ENCODE measurements around the gene ROBO4.

DNA sequence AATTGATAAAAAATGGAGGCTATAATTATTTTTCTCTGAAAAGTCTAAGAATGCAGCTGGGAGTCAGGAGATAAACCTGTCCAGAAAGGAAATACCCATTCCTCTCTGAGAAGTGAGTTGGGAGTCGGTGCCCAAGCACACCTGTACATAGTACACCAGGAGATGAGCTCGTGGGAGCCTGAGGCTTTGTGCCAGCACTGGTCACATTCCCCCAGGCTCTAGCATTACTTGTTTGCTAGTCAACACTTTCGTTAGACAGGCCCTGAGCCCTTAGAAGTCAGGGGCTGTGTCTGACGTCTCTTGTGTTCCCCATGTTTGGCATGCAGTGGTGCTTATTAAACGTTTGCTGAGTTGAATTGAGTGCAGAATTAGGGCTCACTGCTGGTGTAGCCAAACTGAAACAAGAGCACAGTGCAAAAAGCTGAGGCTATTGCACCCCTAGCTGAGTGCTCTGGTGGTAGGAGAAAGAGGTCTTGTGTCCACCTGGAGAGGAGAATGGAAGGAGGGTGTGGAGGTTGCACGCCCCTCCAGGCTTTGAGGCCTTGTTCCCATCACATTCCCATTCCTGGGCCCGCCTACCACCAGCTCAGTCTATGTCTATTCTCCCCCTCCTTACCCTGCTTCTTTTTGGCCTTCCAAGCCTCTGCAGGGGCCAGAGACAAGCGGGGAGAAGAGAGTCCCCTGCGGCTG is 6.8 kb downstream of the ROBO4 start:
- TF ChIP-seq, protein P1, sequence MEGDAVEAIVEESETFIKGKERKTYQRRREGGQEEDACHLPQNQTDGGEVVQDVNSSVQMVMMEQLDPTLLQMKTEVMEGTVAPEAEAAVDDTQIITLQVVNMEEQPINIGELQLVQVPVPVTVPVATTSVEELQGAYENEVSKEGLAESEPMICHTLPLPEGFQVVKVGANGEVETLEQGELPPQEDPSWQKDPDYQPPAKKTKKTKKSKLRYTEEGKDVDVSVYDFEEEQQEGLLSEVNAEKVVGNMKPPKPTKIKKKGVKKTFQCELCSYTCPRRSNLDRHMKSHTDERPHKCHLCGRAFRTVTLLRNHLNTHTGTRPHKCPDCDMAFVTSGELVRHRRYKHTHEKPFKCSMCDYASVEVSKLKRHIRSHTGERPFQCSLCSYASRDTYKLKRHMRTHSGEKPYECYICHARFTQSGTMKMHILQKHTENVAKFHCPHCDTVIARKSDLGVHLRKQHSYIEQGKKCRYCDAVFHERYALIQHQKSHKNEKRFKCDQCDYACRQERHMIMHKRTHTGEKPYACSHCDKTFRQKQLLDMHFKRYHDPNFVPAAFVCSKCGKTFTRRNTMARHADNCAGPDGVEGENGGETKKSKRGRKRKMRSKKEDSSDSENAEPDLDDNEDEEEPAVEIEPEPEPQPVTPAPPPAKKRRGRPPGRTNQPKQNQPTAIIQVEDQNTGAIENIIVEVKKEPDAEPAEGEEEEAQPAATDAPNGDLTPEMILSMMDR (IDR thresholded peaks at IDR 0.05): no peak
- no peak for TF ChIP-seq POLR2A (IDR thresholded peaks at IDR 0.05)

Data from Peyer's patch (tissue), 4 donors.